Lung (tissue), 12 donors: ENCODE results near the gene NINL. TPM values are rescaled to one million over a fixed set of nuclear protein-coding genes. Genes with fewer than 3 reads are reported as not detected.
"Not testable (repeated sequence)": the region's sequence is repeated elsewhere in the genome, so short reads cannot be mapped to it uniquely, and the experiment has no call there.

ENCODE experiments used
- ATAC-seq: fragments of 200-7000 bp; cut with Tn5 transposase; one replicate; pipeline ENCODE4 v1.9.1; 2020; ENCODE audit warnings: moderate number of reproducible peaks; ENCODE audit not compliant: insufficient read depth, low FRiP score
- DNase-seq, 3 donors: peaks; one replicate each; pipeline ENCODE4 v3.0.0-alpha.2; 2013 to 2017
- H3K27ac ChIP-seq, 2 donors: one replicate each; pipeline ENCODE4 v1.5.1; 2013; ENCODE audit warnings: mild to moderate bottlenecking in 2 of 2, moderate library complexity in 2 of 2, control low read depth in 1 of 2, inconsistent platforms in 1 of 2, low read depth in 1 of 2, low read length in 1 of 2
- H3K27me3 ChIP-seq, 3 donors: one replicate each; pipeline ENCODE4 v1.5.1; 2013; ENCODE audit warnings: low read length in 2 of 3; ENCODE audit not compliant: control insufficient read depth in 3 of 3, insufficient read depth in 3 of 3
- H3K36me3 ChIP-seq, 4 donors: one replicate each; pipeline ENCODE4 v1.5.1; 2013; ENCODE audit warnings: low read length in 4 of 4, mild to moderate bottlenecking in 1 of 4, moderate library complexity in 1 of 4; ENCODE audit not compliant: control insufficient read depth in 4 of 4, insufficient read depth in 4 of 4
- H3K4me1 ChIP-seq, 5 donors: one replicate each; pipeline ENCODE4 v1.5.1; 2013; ENCODE audit warnings: low read length in 5 of 5, mild to moderate bottlenecking in 2 of 5, moderate library complexity in 1 of 5; ENCODE audit not compliant: control insufficient read depth in 5 of 5, insufficient read depth in 5 of 5
- H3K4me3 ChIP-seq: one replicate; pipeline ENCODE4 v1.5.1; 2013; ENCODE audit warnings: mild to moderate bottlenecking, control low read depth, moderate library complexity
- H3K9ac ChIP-seq, 2 donors: one replicate each; pipeline ENCODE4 v1.5.1; 2013; ENCODE audit warnings: low read length in 2 of 2, control low read depth in 1 of 2; ENCODE audit not compliant: insufficient read depth in 1 of 2
- H3K9me3 ChIP-seq, 4 donors: one replicate each; pipeline ENCODE4 v1.5.1; 2013; ENCODE audit warnings: low read length in 3 of 4, mild to moderate bottlenecking in 1 of 4, moderate library complexity in 1 of 4; ENCODE audit not compliant: control insufficient read depth in 4 of 4, insufficient read depth in 3 of 4
- CTCF ChIP-seq: IDR thresholded peaks from 2 replicates; pipeline ENCODE4 v1.5.1; 2012; ENCODE audit warnings: mild to moderate bottlenecking; ENCODE audit errors: control extremely low read depth, extremely low read depth
- WGBS, 2 donors: extraction: QIAGEN DNeasy Blood & Tissue Kit; methylation state at CpG; one replicate each; pipeline ENCODE4 v1.1.7; 2013; 5-methylcytosine and 5-hydroxymethylcytosine counted together
- polyA plus RNA-seq, 2 donors: library from polyadenylated mRNA; stranded (reverse); fragments of 200-250 nt; gene quantifications; one replicate each; pipeline ENCODE4 v1.2.1, GENCODE V29; 2013
- total RNA-seq, 2 donors: library from RNA; depleted of rRNA in 1 of 2; stranded (reverse); fragments of >200 nt in 1 of 2; gene quantifications; one replicate each; pipeline ENCODE4 v1.2.1, GENCODE V29; 2014 to 2021
- donor health status: control.
- donor health status: control.
- donor health status: Bipolar disorder and iron deficiency.
- donor health status: healthy.
- donor health status: DM: yes; HTN: yes; CAD: no.

The NINL gene
- total and polyA plus RNA-seq, 4 donors, result 4.5 to 25.9 (median 12.0) TPM

GRCh38 chr20:25565578-25566157, 19.7 kb downstream of the NINL start:
- peaks cover 0 to 5% (median 0%) of the 10 kb centered on the region in 4 donors for H3K36me3 ChIP-seq
- H3K4me3 ChIP-seq, result no peak overlapping the region
- 82 to 93% methylated on average over 6 of the region's 6 CpGs for WGBS, 2 donors
- H3K9me3 ChIP-seq, result peaks cover 0 to 3% (median 1%) of the 10 kb centered on the region in 4 donors
- TF ChIP-seq CTCF, result no peak
- no peaks in the 10 kb centered on the region for H3K4me1 ChIP-seq
- no peak for ATAC-seq
- no peak overlapping the region for H3K27ac ChIP-seq
- DNase-seq, result no peak
- H3K9ac ChIP-seq, result peak overlapping the region in 1 of 2 donors; percentile 0
- H3K27me3 ChIP-seq, result no peaks in the 10 kb centered on the region

- Histone ChIP-seq H3K27me3 (no peaks in the 10 kb centered on the region), H3K4me3 (no peak overlapping the region), H3K4me1 (peaks cover 0 to 1% (median 0%) of the 10 kb centered on the region in 5 donors), H3K9ac (no peak overlapping the region), H3K27ac (no peak overlapping the region), H3K36me3 (peaks cover 0 to 5% (median 2%) of the 10 kb centered on the region in 4 donors), H3K9me3 (peaks cover 0 to 3% (median 2%) of the 10 kb centered on the region in 4 donors)
- no peak for DNase-seq
- no peak for ATAC-seq
- 95% methylated on average over 6 of the region's 6 CpGs for WGBS, 2 donors
- no peak for TF ChIP-seq CTCF
Observed at GRCh38 chr20:25563876-25564275, 21.5 kb downstream of the NINL start.

- ATAC-seq (no peak), DNase-seq (no peak)
- no peaks in the 10 kb centered on the region for H3K27me3 ChIP-seq
- peaks cover 0 to 2% (median 0%) of the 10 kb centered on the region in 5 donors for H3K4me1 ChIP-seq
- no peak overlapping the region for H3K9ac ChIP-seq
- TF ChIP-seq CTCF, result no peak
- H3K27ac ChIP-seq, result no peak overlapping the region
- H3K9me3 ChIP-seq, result peaks cover 0 to 3% (median 2%) of the 10 kb centered on the region in 4 donors
- H3K36me3 ChIP-seq, result peaks cover 0 to 7% (median 3%) of the 10 kb centered on the region in 4 donors
- H3K4me3 ChIP-seq, result no peak overlapping the region
Observed at GRCh38 chr20:25563362-25563761, 22.0 kb downstream of the NINL start.

GRCh38 chr20:25561771-25562170, 23.6 kb downstream of the NINL start:
- not testable (repeated sequence) for H3K27me3 ChIP-seq, H3K4me3 ChIP-seq, H3K9ac ChIP-seq, H3K4me1 ChIP-seq, H3K27ac ChIP-seq, H3K9me3 ChIP-seq, DNase-seq, ATAC-seq, H3K36me3 ChIP-seq
- WGBS, 2 donors, result 95 to 100% methylated on average over 9 to 31 of the region's 31 CpGs
